Neural progenitor cell (in vitro differentiated cells): Measurements from ENCODE around the gene ECE2.

ENCODE experiments used
- EZH2 ChIP-seq: fragments of 200-600 bp; sonication (generic); IDR thresholded peaks from 2 replicates; pipeline ENCODE4 v1.6.1; 2017; ENCODE audit warnings: antibody characterized with exemption, mild to moderate bottlenecking, moderate library complexity
- TF ChIP-seq, protein P1 (sequence below): fragments of 200-600 bp; sonication (generic); IDR thresholded peaks from 2 replicates; pipeline ENCODE4 v1.5.1; 2017; ENCODE audit warnings: antibody characterized with exemption, mild to moderate bottlenecking

DNA sequence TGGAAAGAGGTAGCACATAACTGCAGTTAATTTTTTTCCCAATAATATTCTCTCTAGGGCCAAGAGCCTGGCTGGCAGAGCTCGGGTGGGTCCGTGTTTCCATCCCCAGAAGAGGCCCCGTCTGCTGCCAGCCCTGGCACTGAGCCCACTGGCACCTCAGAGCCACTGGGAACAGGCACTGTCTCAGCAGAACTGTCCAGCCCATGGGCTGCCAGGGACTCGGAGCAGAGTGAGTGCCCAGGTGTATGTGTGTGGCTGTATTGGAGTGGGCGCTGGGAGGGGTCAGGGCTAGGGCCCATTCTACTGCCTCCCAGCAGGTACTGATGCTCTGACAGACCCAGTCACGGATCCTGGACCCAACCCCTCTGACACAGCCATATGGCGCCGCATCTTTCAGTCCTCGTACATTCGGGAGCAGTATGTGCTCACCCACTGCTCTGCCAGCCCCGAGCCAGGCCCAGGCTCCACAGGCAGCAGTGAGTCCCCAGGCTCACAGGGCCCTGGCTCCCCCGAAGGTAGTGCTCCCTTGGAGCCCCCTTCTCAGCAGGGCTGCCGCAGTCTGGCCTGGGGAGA lies 37.5 kb upstream of the ECE2 start:
- TF ChIP-seq, protein P1, sequence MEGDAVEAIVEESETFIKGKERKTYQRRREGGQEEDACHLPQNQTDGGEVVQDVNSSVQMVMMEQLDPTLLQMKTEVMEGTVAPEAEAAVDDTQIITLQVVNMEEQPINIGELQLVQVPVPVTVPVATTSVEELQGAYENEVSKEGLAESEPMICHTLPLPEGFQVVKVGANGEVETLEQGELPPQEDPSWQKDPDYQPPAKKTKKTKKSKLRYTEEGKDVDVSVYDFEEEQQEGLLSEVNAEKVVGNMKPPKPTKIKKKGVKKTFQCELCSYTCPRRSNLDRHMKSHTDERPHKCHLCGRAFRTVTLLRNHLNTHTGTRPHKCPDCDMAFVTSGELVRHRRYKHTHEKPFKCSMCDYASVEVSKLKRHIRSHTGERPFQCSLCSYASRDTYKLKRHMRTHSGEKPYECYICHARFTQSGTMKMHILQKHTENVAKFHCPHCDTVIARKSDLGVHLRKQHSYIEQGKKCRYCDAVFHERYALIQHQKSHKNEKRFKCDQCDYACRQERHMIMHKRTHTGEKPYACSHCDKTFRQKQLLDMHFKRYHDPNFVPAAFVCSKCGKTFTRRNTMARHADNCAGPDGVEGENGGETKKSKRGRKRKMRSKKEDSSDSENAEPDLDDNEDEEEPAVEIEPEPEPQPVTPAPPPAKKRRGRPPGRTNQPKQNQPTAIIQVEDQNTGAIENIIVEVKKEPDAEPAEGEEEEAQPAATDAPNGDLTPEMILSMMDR, result no peak
- TF ChIP-seq EZH2, result no peak
